GM12878 (cell line): Measurements from ENCODE around the gene CSNK1G2. TPM values are rescaled to one million over a fixed set of nuclear protein-coding genes. Genes with fewer than 3 reads are reported as not detected.

ENCODE experiments used
- ATF7 ChIP-seq: fragments of 450-650 bp; IDR thresholded peaks from 2 replicates; pipeline ENCODE4 v1.6.1; 2016; ENCODE audit warnings: low read depth, mild to moderate bottlenecking
- BRCA1 ChIP-seq: IDR thresholded peaks from 2 replicates; pipeline ENCODE4 v1.6.1; 2011; ENCODE audit warnings: low read depth, low read length, improper control_type of control experiment
- CEBPB ChIP-seq, 2 experiments: fragments of 150-350 bp in 1 of 2; IDR thresholded peaks; 2 replicates each; pipeline ENCODE4 v1.6.1; 2012 to 2014; ENCODE audit warnings: low read depth in 2 of 2, low read length in 2 of 2, borderline replicate concordance in 1 of 2, inconsistent platforms in 1 of 2
- CREM ChIP-seq: IDR thresholded peaks from 2 replicates; pipeline ENCODE4 v1.6.1; 2014; ENCODE audit warnings: antibody characterized with exemption, low read depth
- CTCF ChIP-seq, 3 experiments: IDR thresholded peaks in 2 of 3; conservative IDR thresholded peaks in 1 of 3; 2 replicates each; pipeline ENCODE4 v1.5.1; 2011; ENCODE audit warnings: low read depth in 3 of 3, low read length in 3 of 3, mild to moderate bottlenecking in 3 of 3, control low read depth in 2 of 3, moderate library complexity in 2 of 3, inconsistent platforms in 1 of 3, mixed read lengths in 1 of 3; ENCODE audit not compliant: control insufficient read depth in 2 of 3, insufficient read depth in 1 of 3; ENCODE audit errors: extremely low read depth in 1 of 3
- KLF5 ChIP-seq: fragments of 450-650 bp; IDR thresholded peaks from 2 replicates; pipeline ENCODE4 v1.6.1; 2014; ENCODE audit warnings: mild to moderate bottlenecking; ENCODE audit not compliant: partially characterized antibody
- MTA3 ChIP-seq: IDR thresholded peaks from 2 replicates; pipeline ENCODE4 v1.6.1; 2012; ENCODE audit warnings: low read length, inconsistent platforms, borderline replicate concordance
- NRF1 ChIP-seq: conservative IDR thresholded peaks from 2 replicates; pipeline ENCODE4 v1.6.1; 2011; ENCODE audit warnings: mild to moderate bottlenecking, low read depth, low read length, improper control_type of control experiment
- RUNX3 ChIP-seq: IDR thresholded peaks from 2 replicates; pipeline ENCODE4 v1.6.1; 2012; ENCODE audit warnings: low read length, inconsistent platforms
- SRF ChIP-seq, 2 experiments: IDR thresholded peaks; 2 replicates each; pipeline ENCODE4 v1.6.1; 2011; ENCODE audit warnings: low read depth in 2 of 2, low read length in 2 of 2, mild to moderate bottlenecking in 1 of 2, moderate library complexity in 1 of 2
- TBL1XR1 ChIP-seq: IDR thresholded peaks from 2 replicates; pipeline ENCODE4 v1.6.1; 2012; ENCODE audit warnings: low read depth, low read length, improper control_type of control experiment
- TCF7 ChIP-seq: IDR thresholded peaks from 2 replicates; pipeline ENCODE4 v1.6.1; 2014; ENCODE audit warnings: antibody characterized with exemption, borderline replicate concordance
- USF2 ChIP-seq: IDR thresholded peaks from 2 replicates; pipeline ENCODE4 v1.6.1; 2011; ENCODE audit warnings: low read depth, low read length, improper control_type of control experiment, borderline replicate concordance
- ZBTB40 ChIP-seq: fragments of 450-650 bp; IDR thresholded peaks from 2 replicates; pipeline ENCODE4 v1.6.1; 2016; ENCODE audit warnings: mild to moderate bottlenecking, moderate library complexity, borderline replicate concordance
- ZNF384 ChIP-seq: IDR thresholded peaks from 2 replicates; pipeline ENCODE4 v1.6.1; 2012; ENCODE audit warnings: low read depth, mild to moderate bottlenecking, low read length, improper control_type of control experiment, borderline replicate concordance
- polyA plus RNA-seq, 11 experiments: library from polyadenylated mRNA; depleted of rRNA in 4 of 11; unstranded in 6 of 11; stranded (reverse) in 5 of 11; fragments of >200 nt; fragmentation: Nextera tagmentation in 4 of 11; fragmentation: Illumina TruSeq in 1 of 11; extraction: Ambion mirVana in 4 of 11; extraction: Trizol in 1 of 11; gene quantifications; 1 replicate in 1 of 11; 2 replicates in 10 of 11; pipeline versions ENCODE4 v1.2.1 to v1.2.3, GENCODE V29; 2011 to 2016; ENCODE audit warnings: inconsistent platforms in 2 of 11, missing spikeins in 2 of 11, low read depth in 1 of 11
- total RNA-seq, 4 experiments: library from RNA; depleted of rRNA in 3 of 4; stranded (reverse); fragments of >200 nt in 3 of 4; fragmentation: Illumina TruSeq in 1 of 4; extraction: Trizol in 1 of 4; gene quantifications; 2 replicates each; pipeline versions ENCODE4 v1.2.1 to v1.2.3, GENCODE V29; 2013 to 2021
- TF ChIP-seq, protein P1 (sequence below): fragments of 450-650 bp; IDR thresholded peaks from 2 replicates; pipeline ENCODE4 v1.6.1; 2017; ENCODE audit warnings: low read depth, mild to moderate bottlenecking, moderate library complexity
- TF ChIP-seq, protein P2 (sequence below): fragments of 450-650 bp; IDR thresholded peaks from 2 replicates; pipeline ENCODE4 v1.6.1; 2017; ENCODE audit warnings: antibody characterized with exemption, mild to moderate bottlenecking, moderate library complexity

The CSNK1G2 gene
- total and polyA plus RNA-seq, 10 of the 15 experiments (the other 5 are each of a cell fraction or from before 2014, with no cell fraction given): 0.64 to 109 (median 25.0) TPM

DNA sequence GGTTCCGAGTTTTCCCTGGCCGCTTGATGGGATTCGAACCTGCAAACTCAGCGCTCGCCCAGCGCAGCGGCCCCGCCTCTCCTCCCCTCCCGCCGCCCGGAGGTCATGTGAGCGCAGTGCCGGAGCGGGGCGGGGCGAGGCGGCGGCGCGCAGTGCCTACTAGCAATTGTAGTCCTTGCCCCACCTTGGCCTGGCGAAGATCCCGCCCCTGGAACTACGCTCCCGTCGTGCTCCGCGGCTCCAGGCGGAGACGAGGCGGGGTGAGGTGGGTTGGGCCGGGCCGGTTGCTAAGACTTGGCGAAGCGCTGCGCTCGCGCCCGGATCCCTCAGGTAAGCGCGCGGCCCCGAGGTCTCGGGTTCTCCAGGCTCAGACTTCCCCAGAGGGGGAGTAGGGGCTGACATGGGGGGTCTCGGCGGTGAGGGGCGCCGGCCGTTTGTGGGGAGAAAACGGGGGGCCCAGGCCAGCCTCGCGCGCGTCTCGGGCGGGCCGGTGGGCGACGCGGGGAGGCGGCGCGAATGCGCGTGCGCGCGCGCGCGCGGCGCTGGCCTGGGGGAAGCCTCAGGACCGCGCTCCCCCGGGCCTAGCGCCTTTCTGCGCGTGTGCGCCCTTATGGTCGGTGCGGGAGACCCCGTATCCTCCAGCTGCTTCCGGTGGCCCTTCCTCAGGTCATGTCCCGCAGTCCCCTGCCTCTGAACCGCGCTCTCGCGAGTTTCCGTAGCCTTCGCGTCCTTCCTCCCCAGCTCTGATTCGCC, 35.7 kb upstream of the CSNK1G2 start, which contains the start of the genes ADAT3 and SCAMP4 (continued):
- TF ChIP-seq CTCF (IDR thresholded peaks at IDR 0.05 in 2 of 3, conservative IDR thresholded peaks at IDR 0.05 in 1 of 3; ENCODE audit: control insufficient read depth in 2 of 3, extremely low read depth in 1 of 3, insufficient read depth in 1 of 3, low read depth in 3 of 3, low read length in 3 of 3) (no peak), CEBPB (IDR thresholded peaks at IDR 0.05; ENCODE audit: borderline replicate concordance in 1 of 2, low read depth in 2 of 2, low read length in 2 of 2) (no peak), USF2 (peak; percentile 56), MTA3 (no peak), BRCA1 (peak; percentile 64; the same call in 1 of the 2 replicates), NRF1 (peak; percentile 46), KLF5 (peak; percentile 37), RUNX3 (peak; percentile 79), SRF (IDR thresholded peaks at IDR 0.05; ENCODE audit: low read depth in 2 of 2, low read length in 2 of 2) (peak in 1 of 2 experiments; percentile 32; a peak in 1 of 4 replicates), TCF7 (no peak), ZNF384 (no peak), CREM (peak; percentile 85), TBL1XR1 (no peak), ATF7 (no peak), ZBTB40 (peak; percentile 73; the same call in 1 of the 2 replicates)
- TF ChIP-seq, protein P1, sequence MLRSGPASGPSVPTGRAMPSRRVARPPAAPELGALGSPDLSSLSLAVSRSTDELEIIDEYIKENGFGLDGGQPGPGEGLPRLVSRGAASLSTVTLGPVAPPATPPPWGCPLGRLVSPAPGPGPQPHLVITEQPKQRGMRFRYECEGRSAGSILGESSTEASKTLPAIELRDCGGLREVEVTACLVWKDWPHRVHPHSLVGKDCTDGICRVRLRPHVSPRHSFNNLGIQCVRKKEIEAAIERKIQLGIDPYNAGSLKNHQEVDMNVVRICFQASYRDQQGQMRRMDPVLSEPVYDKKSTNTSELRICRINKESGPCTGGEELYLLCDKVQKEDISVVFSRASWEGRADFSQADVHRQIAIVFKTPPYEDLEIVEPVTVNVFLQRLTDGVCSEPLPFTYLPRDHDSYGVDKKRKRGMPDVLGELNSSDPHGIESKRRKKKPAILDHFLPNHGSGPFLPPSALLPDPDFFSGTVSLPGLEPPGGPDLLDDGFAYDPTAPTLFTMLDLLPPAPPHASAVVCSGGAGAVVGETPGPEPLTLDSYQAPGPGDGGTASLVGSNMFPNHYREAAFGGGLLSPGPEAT: no peak
- TF ChIP-seq, protein P2, sequence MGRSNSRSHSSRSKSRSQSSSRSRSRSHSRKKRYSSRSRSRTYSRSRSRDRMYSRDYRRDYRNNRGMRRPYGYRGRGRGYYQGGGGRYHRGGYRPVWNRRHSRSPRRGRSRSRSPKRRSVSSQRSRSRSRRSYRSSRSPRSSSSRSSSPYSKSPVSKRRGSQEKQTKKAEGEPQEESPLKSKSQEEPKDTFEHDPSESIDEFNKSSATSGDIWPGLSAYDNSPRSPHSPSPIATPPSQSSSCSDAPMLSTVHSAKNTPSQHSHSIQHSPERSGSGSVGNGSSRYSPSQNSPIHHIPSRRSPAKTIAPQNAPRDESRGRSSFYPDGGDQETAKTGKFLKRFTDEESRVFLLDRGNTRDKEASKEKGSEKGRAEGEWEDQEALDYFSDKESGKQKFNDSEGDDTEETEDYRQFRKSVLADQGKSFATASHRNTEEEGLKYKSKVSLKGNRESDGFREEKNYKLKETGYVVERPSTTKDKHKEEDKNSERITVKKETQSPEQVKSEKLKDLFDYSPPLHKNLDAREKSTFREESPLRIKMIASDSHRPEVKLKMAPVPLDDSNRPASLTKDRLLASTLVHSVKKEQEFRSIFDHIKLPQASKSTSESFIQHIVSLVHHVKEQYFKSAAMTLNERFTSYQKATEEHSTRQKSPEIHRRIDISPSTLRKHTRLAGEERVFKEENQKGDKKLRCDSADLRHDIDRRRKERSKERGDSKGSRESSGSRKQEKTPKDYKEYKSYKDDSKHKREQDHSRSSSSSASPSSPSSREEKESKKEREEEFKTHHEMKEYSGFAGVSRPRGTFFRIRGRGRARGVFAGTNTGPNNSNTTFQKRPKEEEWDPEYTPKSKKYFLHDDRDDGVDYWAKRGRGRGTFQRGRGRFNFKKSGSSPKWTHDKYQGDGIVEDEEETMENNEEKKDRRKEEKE: no peak
